Stimulated activated CD4-positive, alpha-beta T cell treated with anti-CD3 and anti-CD28 coated beads, Interleukin-2, amount 100 ng/mL, for 48 hours (primary cell): Measurements from ENCODE around the gene BLZF1.
"Not testable (repeated sequence)": the region's sequence is repeated elsewhere in the genome, so short reads cannot be mapped to it uniquely, and the experiment has no call there.

Experiments
- DNase-seq, 2 donors: peaks; one replicate each; pipeline ENCODE4 v3.0.0-alpha.2; 2020

BLZF1 gene

DNA sequence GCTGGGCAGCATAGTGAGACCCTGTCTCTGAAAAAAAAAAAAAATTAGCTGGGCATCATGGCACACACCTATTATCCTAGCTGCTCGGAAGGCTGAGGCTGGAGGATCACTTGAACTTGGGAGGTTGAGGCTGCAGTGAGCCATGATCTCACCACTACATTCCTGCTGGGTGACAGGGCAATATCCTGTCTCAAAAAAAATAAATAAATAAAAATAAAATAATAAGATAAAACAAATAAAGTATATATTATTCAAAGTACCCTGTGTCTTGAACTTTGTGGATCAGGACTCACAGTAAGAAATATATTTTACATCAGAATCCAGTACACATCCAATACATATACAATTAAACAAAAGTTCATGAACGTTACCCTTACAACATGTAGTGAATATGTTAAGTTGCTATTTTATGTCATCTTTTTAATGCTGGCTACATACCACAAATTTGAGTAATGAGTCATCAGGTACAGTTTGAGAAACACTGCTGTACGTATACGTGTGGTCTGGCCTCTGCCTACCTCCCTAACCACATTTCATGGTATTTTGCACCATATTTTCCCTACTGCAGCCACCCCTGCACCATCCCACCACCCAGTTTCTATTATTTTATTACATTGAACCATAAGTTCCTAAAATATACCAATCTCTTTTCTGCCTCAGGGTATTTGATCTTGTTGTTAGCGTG lies 4.8 kb upstream of the BLZF1 start:
- no peak for DNase-seq

- DNase-seq: no peak
These were observed 3.0 kb upstream of the BLZF1 start for GRCh38 chr1:169364948-169365347.

DNA sequence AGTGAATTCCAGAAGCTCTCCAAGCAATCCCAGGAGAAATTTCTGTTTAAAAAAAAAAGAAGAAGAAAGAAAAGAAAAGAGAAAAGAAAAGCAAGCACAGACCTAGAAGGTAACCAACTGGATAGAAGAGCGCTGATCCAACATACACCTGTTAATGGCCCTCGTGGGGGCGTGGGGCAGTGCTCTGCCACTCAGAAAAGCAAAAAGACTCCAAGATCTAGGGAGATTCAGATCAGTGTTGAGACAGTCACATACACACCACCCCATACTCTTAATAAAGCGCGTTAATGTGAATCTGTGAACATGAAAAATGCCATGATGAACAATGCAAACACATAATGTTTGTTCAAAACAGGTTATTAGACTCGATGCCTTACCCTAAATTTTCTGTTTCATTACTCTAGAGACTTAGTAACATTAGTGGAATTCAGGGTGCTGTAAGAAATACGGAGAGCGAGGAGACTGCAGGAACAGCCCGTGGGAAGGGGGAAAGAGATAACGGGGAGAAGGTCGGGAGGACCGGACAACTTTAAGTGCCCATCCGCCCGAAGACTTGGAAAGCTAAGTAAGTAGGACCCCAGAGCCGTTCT lies 804 bp upstream of the BLZF1 start:
- no peak for DNase-seq

DNA sequence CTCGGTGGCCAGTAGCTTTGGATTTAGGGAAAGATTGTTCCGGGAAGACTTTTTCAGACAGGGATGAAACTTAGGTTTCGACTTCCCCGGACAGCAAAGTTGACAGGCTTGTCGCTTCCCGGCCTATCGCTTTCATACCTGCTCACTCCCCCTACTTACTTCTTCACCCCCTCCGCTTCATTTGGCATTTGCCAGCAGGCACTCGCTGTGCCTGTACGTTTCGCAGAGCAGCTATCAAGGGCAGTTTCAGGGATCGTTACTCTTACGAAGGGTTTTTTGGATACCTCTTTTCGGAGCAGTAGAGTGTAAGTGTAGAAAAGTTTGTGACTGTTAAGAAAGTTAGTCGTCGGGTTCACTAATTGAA lies 393 bp downstream of the BLZF1 start:
- DNase-seq: no peak

- DNase-seq: no peak
These were observed 3.4 kb downstream of the BLZF1 start for GRCh38 chr1:169371404-169371803.

DNA sequence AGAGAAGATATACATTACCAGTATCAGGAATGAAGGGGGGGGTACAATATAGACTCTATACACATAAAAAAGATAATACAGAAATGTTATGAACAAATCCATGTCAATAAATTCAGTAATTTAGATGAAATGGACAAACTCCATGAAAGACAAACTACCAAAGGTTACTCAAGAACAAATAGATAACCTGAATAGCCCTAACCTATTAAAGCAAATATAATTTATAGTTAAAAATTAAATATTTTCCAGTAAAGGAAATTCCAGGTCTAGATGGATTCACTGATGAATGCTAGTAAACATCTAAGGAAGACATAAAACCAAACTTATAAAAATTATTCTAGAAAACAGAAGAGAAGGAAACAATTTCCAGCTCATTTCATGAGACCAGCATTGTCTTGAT lies 13.2 kb downstream of the BLZF1 start:
- no peak for DNase-seq

GRCh38 chr1:169383449-169383848 lies 15.5 kb downstream of the BLZF1 start:
- DNase-seq: no peak

DNA sequence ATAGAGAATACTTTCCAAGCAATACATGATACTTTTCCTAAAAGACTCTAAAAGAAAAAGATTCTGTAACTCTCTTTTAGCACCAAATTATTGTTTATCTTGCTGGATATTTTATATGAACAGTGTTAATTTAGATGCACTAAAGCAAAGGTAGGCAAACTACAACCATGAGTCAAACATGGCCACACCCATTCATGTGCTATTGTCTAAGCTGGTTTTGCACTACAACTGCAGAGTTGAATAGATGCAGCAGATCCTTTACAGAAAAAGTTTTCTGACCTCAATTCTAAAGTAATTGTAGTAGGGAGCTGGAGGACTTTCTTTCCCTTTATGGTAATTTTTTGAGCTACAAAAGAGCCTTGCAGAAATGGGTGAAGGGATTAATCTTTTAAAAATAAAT lies 19.4 kb downstream of the BLZF1 start:
- no peak for DNase-seq

GRCh38 chr1:169390303-169390702 lies 22.3 kb downstream of the BLZF1 start:
- no peak for DNase-seq

GRCh38 chr1:169392406-169392805 lies 24.4 kb downstream of the BLZF1 start:
- no peak for DNase-seq

- no peak for DNase-seq
These were observed 28.0 kb downstream of the BLZF1 start for GRCh38 chr1:169395955-169396354.

- not testable (repeated sequence) for DNase-seq
These were observed 34.6 kb downstream of the BLZF1 start for GRCh38 chr1:169402578-169402977.

DNA sequence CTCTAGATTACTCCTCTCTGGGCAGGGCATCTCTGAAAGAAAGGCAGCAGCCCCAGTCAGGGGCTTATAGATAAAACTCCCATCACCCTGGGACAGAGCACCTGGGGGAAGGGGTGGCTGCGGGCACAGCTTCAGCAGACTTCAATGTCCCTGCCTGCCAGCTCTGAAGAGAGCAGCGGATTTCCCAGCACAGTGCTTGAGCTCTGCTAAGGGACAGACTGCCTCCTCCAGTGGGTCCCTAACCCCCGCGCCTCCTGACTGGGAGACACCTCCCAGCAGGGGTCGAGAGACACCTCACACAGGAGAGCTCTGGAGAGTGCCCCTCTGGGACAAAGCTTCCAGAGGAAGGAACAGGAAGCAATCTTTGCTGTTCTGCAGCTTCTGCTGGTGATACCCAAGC lies 40.3 kb downstream of the BLZF1 start:
- not testable (repeated sequence) for DNase-seq

DNA sequence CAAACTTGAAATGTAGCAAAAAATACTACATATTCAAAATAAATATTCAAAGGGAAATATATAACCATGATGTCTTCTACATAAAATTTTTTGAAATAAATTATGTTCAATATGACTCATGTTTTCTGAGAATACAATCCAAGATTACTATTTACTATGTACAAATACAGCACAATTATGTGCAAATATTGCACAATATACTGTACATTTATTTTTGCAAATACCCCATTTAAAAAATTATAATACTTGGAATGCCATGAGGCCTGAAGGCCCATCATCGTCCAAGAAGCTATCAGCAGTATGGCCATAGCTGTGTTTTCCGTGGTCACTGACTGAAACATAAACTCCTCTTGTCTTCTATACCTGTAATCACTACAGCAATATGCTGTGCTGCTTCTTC lies 47.0 kb downstream of the BLZF1 start:
- no peak for DNase-seq

- DNase-seq: no peak
These were observed 53.3 kb downstream of the BLZF1 start for GRCh38 chr1:169421309-169421708.

GRCh38 chr1:169426174-169426705 lies 58.2 kb downstream of the BLZF1 start:
- DNase-seq: no peak

DNA sequence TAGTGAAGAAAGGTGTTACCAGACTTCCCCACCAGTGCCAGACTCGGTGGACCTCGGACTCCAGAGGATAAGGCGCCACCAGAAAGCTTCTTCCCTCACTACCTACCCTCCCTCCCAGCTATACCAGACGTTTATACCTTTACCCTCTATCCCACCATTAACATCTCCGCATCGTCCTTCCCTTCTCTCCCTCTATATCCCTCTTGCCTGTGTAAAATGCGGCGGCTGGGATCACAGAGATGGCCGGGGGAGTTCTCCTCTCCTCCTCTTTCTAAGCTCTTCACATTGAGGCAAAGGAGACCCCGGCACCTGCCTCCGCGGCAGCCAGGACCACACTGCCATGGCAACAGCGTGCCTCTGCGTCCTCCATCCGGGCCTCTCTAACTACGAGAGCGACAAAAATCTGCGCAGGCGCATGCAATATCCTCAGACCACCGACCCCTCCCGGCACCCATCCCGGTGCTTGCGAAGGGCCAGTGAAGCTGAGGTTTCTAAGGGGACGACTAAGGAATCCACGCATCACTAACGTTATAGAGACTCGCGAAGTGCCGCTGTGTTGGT lies 59.2 kb downstream of the BLZF1 start, which contains the start of gene CCDC181:
CCDC181 (minus strand) TSS at position 394 of the 561 bp plus-strand sequence. CDS start 2,547 bp downstream, outside the sequence.
- peak; percentile 41 to 58 for DNase-seq
